Measurements from ENCODE around the gene NEU2. TPM values are rescaled to one million over a fixed set of nuclear protein-coding genes. Genes with fewer than 3 reads are reported as not detected.

Gene NEU2
- total RNA-seq, 1 donor from 2014 or later, result not detected

DNA sequence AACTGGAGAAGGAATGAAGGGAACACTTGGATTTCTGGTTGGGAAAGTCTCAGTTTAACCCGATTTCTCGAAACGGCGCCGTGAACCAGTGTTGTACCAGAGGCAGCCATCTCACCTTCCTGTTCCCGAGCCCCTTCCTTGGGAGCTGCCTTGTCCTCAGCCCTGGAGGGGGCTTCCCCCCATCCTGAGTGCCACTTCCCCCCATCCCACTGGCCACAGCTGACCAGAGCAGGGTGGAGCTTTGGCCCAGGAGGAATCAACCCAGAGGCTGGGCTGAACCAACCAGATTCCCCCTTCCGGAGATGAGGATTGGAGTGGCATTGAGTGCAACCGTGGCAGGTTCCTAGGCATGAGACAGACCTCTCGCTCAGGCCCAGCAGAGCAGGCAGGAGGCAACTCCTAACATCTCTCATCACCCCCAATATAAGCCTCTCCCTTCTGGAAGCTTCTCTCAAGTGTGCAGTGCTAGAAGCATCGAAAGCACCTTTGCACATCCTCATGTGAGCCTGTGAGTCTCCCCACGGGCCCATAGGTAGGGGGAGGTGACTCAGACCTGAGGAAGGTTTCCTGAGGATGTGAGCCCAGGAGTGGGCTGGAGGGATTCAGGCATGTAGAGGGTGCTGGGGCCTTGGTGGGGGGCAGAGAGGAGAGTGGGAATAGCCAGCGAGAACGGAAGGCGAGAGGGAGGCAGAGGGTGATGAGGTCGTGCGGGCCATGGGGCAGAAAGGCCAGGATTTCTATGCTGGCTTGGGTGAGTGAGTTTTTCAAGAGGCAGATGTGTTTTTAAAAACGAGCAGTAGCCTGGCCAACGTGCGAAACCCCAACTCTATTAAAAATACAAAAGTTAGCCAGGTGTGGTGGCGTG is 31.4 kb upstream of the NEU2 start:
- H3K4me1 ChIP-seq, result no peaks in the 10 kb centered on the region
- DNase-seq, result no peak
- intact Hi-C loops (cut with micrococcal nuclease), result no loop called here

DNA sequence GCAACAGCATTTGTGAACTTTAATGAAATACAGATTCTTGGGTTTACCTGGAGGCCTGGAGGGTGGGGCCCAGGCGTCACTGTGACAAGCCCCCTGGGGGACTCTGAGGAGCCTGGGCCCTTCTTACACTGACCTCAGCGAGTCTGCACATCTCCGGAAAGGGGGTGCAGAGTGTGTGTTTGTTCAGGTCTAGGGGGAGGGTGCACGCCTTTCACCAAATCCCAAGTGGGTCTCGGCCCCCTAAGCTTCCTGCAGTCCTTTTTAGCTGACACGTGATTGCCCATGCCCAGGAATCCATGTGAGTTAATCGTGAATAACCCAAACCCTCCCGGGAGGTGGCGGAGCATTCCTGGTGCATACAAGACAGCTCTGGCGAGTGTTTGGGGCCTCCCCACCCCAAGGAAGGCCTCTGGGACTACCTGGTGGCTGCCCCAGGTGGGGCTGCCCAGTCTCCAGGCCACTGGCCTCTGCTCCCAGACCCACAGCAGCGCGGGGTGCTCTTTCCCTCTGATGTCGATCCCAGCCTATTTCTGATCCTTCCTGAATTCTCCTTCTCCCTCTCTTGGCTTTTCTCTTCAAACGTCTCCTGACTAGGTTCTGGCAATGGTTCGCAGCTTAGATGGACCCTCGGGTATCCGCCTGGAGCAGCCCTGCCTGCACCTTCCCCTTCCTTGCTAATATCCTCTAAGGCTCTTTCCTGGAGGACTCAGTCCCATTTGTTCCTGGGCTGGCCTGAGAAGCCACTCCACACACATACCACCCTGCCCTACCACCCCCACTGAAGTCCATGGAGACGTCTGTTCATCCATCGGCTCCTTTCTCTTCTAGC is 29.4 kb upstream of the NEU2 start:
- H3K36me3 ChIP-seq, result no peaks in the 10 kb centered on the region
- intact Hi-C loops (cut with micrococcal nuclease), result no loop called here
- H3K27ac ChIP-seq (replicated peaks), result no peak overlapping the region
- H3K4me1 ChIP-seq, result no peaks in the 10 kb centered on the region
- no peak for DNase-seq
- peaks cover 43% of the 10 kb centered on the region for H3K27me3 ChIP-seq (ENCODE audit: low read depth)
- H3K9me3 ChIP-seq (replicated peaks), result no peaks in the 10 kb centered on the region
- TF ChIP-seq, protein P1, sequence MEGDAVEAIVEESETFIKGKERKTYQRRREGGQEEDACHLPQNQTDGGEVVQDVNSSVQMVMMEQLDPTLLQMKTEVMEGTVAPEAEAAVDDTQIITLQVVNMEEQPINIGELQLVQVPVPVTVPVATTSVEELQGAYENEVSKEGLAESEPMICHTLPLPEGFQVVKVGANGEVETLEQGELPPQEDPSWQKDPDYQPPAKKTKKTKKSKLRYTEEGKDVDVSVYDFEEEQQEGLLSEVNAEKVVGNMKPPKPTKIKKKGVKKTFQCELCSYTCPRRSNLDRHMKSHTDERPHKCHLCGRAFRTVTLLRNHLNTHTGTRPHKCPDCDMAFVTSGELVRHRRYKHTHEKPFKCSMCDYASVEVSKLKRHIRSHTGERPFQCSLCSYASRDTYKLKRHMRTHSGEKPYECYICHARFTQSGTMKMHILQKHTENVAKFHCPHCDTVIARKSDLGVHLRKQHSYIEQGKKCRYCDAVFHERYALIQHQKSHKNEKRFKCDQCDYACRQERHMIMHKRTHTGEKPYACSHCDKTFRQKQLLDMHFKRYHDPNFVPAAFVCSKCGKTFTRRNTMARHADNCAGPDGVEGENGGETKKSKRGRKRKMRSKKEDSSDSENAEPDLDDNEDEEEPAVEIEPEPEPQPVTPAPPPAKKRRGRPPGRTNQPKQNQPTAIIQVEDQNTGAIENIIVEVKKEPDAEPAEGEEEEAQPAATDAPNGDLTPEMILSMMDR (IDR thresholded peaks at IDR 0.05; ENCODE audit: borderline replicate concordance), result no peak
- no peak overlapping the region for H3K4me3 ChIP-seq

More for the DNA sequence above, 31.4 kb upstream of the NEU2 start:
- Histone ChIP-seq H3K36me3 (no peaks in the 10 kb centered on the region), H3K27me3 (ENCODE audit: low read depth) (peaks cover 37% of the 10 kb centered on the region), H3K9me3 (replicated peaks) (no peaks in the 10 kb centered on the region), H3K27ac (replicated peaks) (no peak overlapping the region), H3K4me3 (no peak overlapping the region)
- TF ChIP-seq, protein P1 (IDR thresholded peaks at IDR 0.05; ENCODE audit: borderline replicate concordance), result no peak

DNA sequence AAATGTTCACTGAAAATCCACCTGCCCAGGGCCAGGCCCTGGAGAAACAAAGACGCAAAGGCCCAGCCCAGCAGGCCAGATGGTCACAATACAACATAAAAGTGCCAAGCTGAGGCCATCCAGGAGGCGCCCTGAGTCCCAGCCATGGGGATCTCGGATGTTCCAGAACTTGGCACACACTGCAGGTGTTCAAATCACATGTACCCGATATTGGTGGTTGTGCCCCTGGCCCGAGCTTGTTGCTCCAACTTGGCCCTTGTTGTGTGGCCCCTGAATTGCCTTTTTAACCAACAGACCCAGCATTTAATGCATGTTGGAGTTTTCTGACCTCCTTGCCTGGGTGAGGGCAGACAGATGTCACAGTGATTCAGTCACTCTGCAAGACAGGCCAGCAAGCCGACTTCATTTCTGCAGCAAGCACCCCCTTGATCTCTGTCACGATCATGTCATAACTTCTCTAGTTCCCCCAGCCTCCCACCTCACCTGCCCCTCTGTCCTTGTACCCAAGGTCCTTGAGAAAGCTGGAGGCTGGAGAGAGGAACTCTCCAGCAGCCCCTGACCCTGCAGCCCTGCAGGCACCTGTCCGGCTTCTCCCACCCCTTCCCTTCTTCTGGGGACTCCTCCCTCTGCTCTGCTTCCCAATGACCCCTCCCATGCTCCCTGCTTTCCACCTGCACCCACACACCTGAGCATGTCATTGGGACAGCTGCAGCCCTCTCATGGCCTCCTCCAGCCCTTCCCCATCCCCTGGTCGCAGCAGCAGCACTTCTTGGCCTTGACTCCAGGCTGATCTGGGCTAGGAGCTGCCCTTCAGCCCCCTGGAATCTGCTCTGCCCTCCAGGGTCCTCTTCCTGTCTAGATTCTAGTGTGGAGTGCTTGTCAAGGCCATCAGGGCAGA is 28.6 kb upstream of the NEU2 start:
- Histone ChIP-seq H3K4me3 (no peak overlapping the region), H3K4me1 (no peaks in the 10 kb centered on the region), H3K27ac (replicated peaks) (no peak overlapping the region), H3K36me3 (no peaks in the 10 kb centered on the region), H3K9me3 (replicated peaks) (no peaks in the 10 kb centered on the region), H3K27me3 (ENCODE audit: low read depth) (peaks cover 48% of the 10 kb centered on the region)
- DNase-seq, result no peak
- intact Hi-C loops (cut with micrococcal nuclease), result no loop called here
- TF ChIP-seq, protein P1 (IDR thresholded peaks at IDR 0.05; ENCODE audit: borderline replicate concordance), result no peak

DNA sequence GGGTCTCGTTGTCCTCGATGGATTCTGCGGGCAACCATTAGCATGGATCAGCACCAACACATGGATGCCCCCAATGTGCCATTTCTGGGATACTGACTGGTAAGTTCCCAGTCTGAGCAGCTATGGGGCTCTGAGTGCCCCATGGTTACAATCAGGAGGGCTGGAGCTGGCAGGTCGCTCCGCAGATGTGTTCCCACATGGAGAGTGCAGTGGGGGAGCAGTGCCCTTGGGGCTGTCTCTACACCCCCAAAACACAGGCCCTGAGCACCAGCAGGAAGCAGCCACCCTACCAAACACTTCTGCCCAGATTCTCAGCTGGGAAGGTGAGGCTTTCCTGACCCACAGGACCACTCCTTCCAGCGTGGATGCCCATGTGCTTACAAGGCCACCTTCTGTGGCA is 27.4 kb upstream of the NEU2 start:
- intact Hi-C loops (cut with micrococcal nuclease), result no loop called here
- DNase-seq, result no peak
- Histone ChIP-seq H3K4me3 (no peak overlapping the region), H3K27ac (replicated peaks) (no peak overlapping the region), H3K27me3 (ENCODE audit: low read depth) (peaks cover 55% of the 10 kb centered on the region), H3K9me3 (replicated peaks) (no peaks in the 10 kb centered on the region), H3K4me1 (no peaks in the 10 kb centered on the region), H3K36me3 (no peaks in the 10 kb centered on the region)
- TF ChIP-seq, protein P1 (IDR thresholded peaks at IDR 0.05; ENCODE audit: borderline replicate concordance), result no peak

DNA sequence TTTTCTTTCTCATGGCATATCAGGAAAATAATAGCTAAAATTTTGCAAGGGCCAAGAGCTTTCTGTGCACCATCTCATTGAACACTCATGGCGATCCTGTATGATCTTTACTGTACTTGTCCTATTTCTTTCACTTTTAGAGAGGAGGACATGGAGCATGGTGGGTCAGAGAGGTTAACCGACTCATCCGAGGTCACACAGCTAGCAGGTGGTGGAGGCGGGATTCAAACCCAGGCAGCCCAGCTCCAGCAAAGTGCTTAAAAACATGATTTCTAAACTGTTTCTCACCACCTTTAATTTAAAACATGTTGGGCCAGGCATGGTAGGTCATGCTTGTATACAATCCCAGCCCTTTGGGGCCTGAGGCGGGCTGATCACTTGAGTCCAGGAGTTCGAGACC is 25.8 kb upstream of the NEU2 start:
- H3K4me3 ChIP-seq, result no peak overlapping the region
- DNase-seq, result no peak
- TF ChIP-seq, protein P1 (IDR thresholded peaks at IDR 0.05; ENCODE audit: borderline replicate concordance), result no peak
- no peaks in the 10 kb centered on the region for H3K36me3 ChIP-seq
- H3K27ac ChIP-seq (replicated peaks), result no peak overlapping the region
- no peaks in the 10 kb centered on the region for H3K9me3 ChIP-seq (replicated peaks)
- no peaks in the 10 kb centered on the region for H3K4me1 ChIP-seq
- H3K27me3 ChIP-seq (ENCODE audit: low read depth), result peaks cover 58% of the 10 kb centered on the region
- intact Hi-C loops (cut with micrococcal nuclease), result no loop called here
